Neural progenitor cell (in vitro differentiated cells): ENCODE data around the gene TSSK3. TPM values are rescaled to one million over a fixed set of nuclear protein-coding genes. Genes with fewer than 3 reads are reported as not detected.

Source experiments
- DNase-seq: peaks from one replicate; pipeline ENCODE4 v3.0.0-alpha.2; 2016; ENCODE audit warnings: low spot score
- H2AFZ ChIP-seq: fragments of 200-600 bp; sonication (generic); replicated peaks from 2 replicates; pipeline ENCODE4 v1.6.1; 2016; ENCODE audit warnings: antibody characterized with exemption
- H3F3A ChIP-seq: fragments of 200-600 bp; sonication (generic); 2 replicates; pipeline ENCODE4 v1.6.1; 2016; ENCODE audit warnings: antibody characterized with exemption, low read depth
- H3K27ac ChIP-seq: fragments of 200-600 bp; sonication (generic); 2 replicates; pipeline ENCODE4 v1.5.1; 2016; ENCODE audit warnings: mild to moderate bottlenecking
- H3K27me3 ChIP-seq: fragments of 200-600 bp; sonication (generic); 2 replicates; pipeline ENCODE4 v1.6.1; 2016; ENCODE audit warnings: mild to moderate bottlenecking, moderate library complexity
- H3K36me3 ChIP-seq: fragments of 200-600 bp; sonication (generic); 2 replicates; pipeline ENCODE4 v1.5.1; 2016
- H3K4me1 ChIP-seq: fragments of 200-600 bp; sonication (generic); 2 replicates; pipeline ENCODE4 v1.6.1; 2016; ENCODE audit warnings: mixed run types
- H3K4me2 ChIP-seq: fragments of 200-600 bp; sonication (generic); 2 replicates; pipeline ENCODE4 v1.6.1; 2016
- H3K4me3 ChIP-seq: fragments of 200-600 bp; sonication (generic); 2 replicates; pipeline ENCODE4 v1.5.1; 2016
- H3K79me2 ChIP-seq: fragments of 200-600 bp; sonication (generic); 2 replicates; pipeline ENCODE4 v1.6.1; 2016; ENCODE audit warnings: low read depth
- H3K9ac ChIP-seq: fragments of 200-600 bp; sonication (generic); 2 replicates; pipeline ENCODE4 v1.6.1; 2016
- H3K9me3 ChIP-seq: fragments of 200-600 bp; sonication (generic); 2 replicates; pipeline ENCODE4 v1.5.1; 2016; ENCODE audit warnings: low read depth
- H4K20me1 ChIP-seq: fragments of 200-600 bp; sonication (generic); 2 replicates; pipeline ENCODE4 v1.6.1; 2016; ENCODE audit warnings: low read depth
- H3K27ac Mint-ChIP-seq: 3 replicates; pipeline ENCODE4 v1.8.0; 2021; ENCODE audit warnings: mixed read lengths
- H3K27me3 Mint-ChIP-seq: 2 replicates; pipeline ENCODE4 v1.8.0; 2022; ENCODE audit warnings: low read depth, mild to moderate bottlenecking, inconsistent platforms, moderate library complexity, mixed read lengths; ENCODE audit not compliant: insufficient read depth
- H3K36me3 Mint-ChIP-seq: 3 replicates; pipeline ENCODE4 v1.8.0; 2021; ENCODE audit warnings: mixed read lengths
- H3K4me1 Mint-ChIP-seq: 3 replicates; pipeline ENCODE4 v1.8.0; 2021; ENCODE audit warnings: mixed read lengths
- H3K4me3 Mint-ChIP-seq: 3 replicates; pipeline ENCODE4 v1.8.0; 2021; ENCODE audit warnings: mild to moderate bottlenecking, moderate library complexity, mixed read lengths
- H3K9me3 Mint-ChIP-seq: 3 replicates; pipeline ENCODE4 v1.8.0; 2020; ENCODE audit warnings: mixed read lengths
- CTCF ChIP-seq: fragments of 200-600 bp; sonication (generic); IDR thresholded peaks from 2 replicates; pipeline ENCODE4 v1.5.1; 2017; ENCODE audit warnings: antibody characterized with exemption, mild to moderate bottlenecking
- EZH2 ChIP-seq: fragments of 200-600 bp; sonication (generic); IDR thresholded peaks from 2 replicates; pipeline ENCODE4 v1.6.1; 2017; ENCODE audit warnings: antibody characterized with exemption, mild to moderate bottlenecking, moderate library complexity
- EZH2phosphoT487 ChIP-seq: fragments of 200-600 bp; sonication (generic); IDR thresholded peaks from 2 replicates; pipeline ENCODE4 v1.6.1; 2017; ENCODE audit warnings: antibody characterized with exemption
- total RNA-seq: library from RNA; depleted of rRNA; stranded (reverse); fragments of >200 nt; gene quantifications from 2 replicates; pipeline ENCODE4 v1.2.3, GENCODE V29; 2015; ENCODE audit warnings: low replicate concordance

TSSK3 gene
- total RNA-seq, 1 donor from 2014 or later: not detected

GRCh38 chr1:32330558-32331151 is 31.7 kb upstream of the TSSK3 start:
- H3K36me3 Mint-ChIP-seq: peaks cover 42% of the 10 kb centered on the region
- Histone ChIP-seq H3K9me3 (no peaks in the 10 kb centered on the region), H3K36me3 (peaks cover 6% of the 10 kb centered on the region), H3K4me1 (peaks cover 13% of the 10 kb centered on the region), H3K4me3 (no peak overlapping the region), H3K27me3 (no peaks in the 10 kb centered on the region), H4K20me1 (peaks cover 66% of the 10 kb centered on the region), H3F3A (peaks cover 59% of the 10 kb centered on the region), H3K27ac (peak overlapping the region; percentile 25), H2AFZ (no peak overlapping the region), H3K4me2 (no peak overlapping the region), H3K79me2 (peaks cover 31% of the 10 kb centered on the region), H3K9ac (no peak overlapping the region)
- no peaks in the 10 kb centered on the region for H3K9me3 Mint-ChIP-seq
- TF ChIP-seq EZH2 (no peak), CTCF (no peak), EZH2phosphoT487 (no peak)
- H3K27me3 Mint-ChIP-seq: peaks cover 28% of the 10 kb centered on the region
- no peak overlapping the region for H3K27ac Mint-ChIP-seq
- H3K4me1 Mint-ChIP-seq: peaks cover 30% of the 10 kb centered on the region
- no peak overlapping the region for H3K4me3 Mint-ChIP-seq
- no peak for DNase-seq

DNA sequence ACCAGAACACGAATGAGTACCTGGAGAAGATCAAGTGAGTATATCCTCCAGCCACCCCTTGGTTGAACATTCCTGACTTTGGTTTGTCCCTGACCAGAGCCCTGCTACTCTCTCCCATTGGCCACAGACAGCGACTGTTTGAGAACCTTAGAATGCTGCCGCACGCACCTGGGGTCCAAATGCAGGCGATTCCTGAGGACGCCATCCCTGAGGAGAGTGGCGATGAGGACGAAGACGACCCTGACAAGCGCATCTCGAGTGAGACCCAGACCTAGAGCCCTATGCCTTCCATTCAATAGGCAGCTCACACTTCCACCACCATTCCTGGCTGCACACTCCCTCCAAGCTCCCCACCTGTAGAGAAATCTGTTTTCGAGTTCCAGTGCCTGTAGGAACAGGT is 30.8 kb upstream of the TSSK3 start:
- H2AFZ ChIP-seq: no peak overlapping the region
- H3K36me3 ChIP-seq: peaks cover 6% of the 10 kb centered on the region
- no peak overlapping the region for H3K9ac ChIP-seq
- Mint-ChIP-seq H3K27me3 (peaks cover 28% of the 10 kb centered on the region), H3K36me3 (peaks cover 42% of the 10 kb centered on the region), H3K4me1 (peaks cover 30% of the 10 kb centered on the region), H3K9me3 (no peaks in the 10 kb centered on the region), H3K4me3 (no peak overlapping the region), H3K27ac (no peak overlapping the region)
- peaks cover under 1% of the 10 kb centered on the region for H3K27me3 ChIP-seq
- no peak overlapping the region for H3K4me3 ChIP-seq
- H3K9me3 ChIP-seq: no peaks in the 10 kb centered on the region
- H3K4me1 ChIP-seq: peaks cover 15% of the 10 kb centered on the region
- no peak for DNase-seq
- TF ChIP-seq CTCF: no peak
- no peak for TF ChIP-seq EZH2phosphoT487
- TF ChIP-seq EZH2: no peak
- H3F3A ChIP-seq: peaks cover 61% of the 10 kb centered on the region
- H3K27ac ChIP-seq: peak overlapping the region; percentile 77
- peaks cover 66% of the 10 kb centered on the region for H4K20me1 ChIP-seq
- H3K4me2 ChIP-seq: no peak overlapping the region
- peaks cover 35% of the 10 kb centered on the region for H3K79me2 ChIP-seq

DNA sequence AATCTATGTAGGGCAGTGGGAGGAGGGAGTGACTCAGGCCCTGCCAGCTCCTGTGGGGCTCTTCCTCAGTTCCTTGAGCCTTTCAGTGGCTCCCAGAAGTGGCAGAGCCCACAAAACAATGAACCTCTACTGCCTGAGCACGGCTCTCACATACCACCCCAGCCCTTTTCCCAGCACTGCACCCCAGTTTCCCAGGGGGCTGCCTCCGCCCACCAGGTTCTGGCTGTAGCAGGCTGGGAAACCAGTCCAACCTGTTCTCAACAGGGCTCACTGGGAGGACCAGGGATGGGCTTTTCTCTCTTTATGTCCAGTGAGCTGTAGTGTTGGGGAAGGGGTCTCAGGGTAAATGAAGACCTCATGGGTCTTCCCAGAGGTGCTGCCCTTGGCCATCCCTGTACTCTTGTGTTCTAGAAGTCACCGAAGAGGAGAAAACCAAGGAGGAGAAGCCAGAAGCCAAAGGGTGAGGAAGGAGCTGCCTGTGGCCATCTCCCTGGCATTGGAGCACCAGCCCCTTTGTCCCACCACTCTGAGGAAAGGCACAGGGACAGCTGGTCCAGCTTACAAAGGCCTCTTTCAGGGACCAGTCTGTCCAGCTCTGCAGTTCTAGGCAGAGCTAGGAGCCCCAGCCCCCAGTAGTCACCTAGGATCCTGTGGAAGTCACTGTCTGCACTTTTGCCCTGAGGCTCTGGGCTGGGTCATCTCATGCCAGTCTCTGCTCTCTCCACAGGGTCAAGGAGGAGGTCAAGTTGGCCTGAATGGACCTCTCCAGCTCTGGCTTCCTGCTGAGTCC is 29.9 kb upstream of the TSSK3 start:
- peak overlapping the region; percentile 52 for H3K4me3 Mint-ChIP-seq
- Histone ChIP-seq H4K20me1 (peaks cover 64% of the 10 kb centered on the region), H3K4me3 (no peak overlapping the region), H3K27ac (peak overlapping the region; percentile 77), H3K4me2 (no peak overlapping the region), H3K9ac (no peak overlapping the region), H3K36me3 (peaks cover 6% of the 10 kb centered on the region), H3F3A (peaks cover 67% of the 10 kb centered on the region), H3K9me3 (no peaks in the 10 kb centered on the region), H2AFZ (no peak overlapping the region), H3K4me1 (peaks cover 24% of the 10 kb centered on the region), H3K27me3 (peaks cover 7% of the 10 kb centered on the region), H3K79me2 (peaks cover 35% of the 10 kb centered on the region)
- H3K9me3 Mint-ChIP-seq: no peaks in the 10 kb centered on the region
- H3K27ac Mint-ChIP-seq: peak overlapping the region; percentile 18
- DNase-seq: no peak
- TF ChIP-seq EZH2 (no peak), EZH2phosphoT487 (no peak), CTCF (no peak)
- H3K27me3 Mint-ChIP-seq: peaks cover 31% of the 10 kb centered on the region
- H3K36me3 Mint-ChIP-seq: peaks cover 42% of the 10 kb centered on the region
- H3K4me1 Mint-ChIP-seq: peaks cover 31% of the 10 kb centered on the region
